Limb (tissue), 2 donors: ENCODE results near the gene TMBIM1.

Source experiments
- DNase-seq, 2 donors: peaks; one replicate each; pipeline ENCODE4 v3.0.0-alpha.2; 2016; ENCODE audit errors: extremely low spot score in 2 of 2

Gene TMBIM1, protein sequence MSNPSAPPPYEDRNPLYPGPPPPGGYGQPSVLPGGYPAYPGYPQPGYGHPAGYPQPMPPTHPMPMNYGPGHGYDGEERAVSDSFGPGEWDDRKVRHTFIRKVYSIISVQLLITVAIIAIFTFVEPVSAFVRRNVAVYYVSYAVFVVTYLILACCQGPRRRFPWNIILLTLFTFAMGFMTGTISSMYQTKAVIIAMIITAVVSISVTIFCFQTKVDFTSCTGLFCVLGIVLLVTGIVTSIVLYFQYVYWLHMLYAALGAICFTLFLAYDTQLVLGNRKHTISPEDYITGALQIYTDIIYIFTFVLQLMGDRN

DNA sequence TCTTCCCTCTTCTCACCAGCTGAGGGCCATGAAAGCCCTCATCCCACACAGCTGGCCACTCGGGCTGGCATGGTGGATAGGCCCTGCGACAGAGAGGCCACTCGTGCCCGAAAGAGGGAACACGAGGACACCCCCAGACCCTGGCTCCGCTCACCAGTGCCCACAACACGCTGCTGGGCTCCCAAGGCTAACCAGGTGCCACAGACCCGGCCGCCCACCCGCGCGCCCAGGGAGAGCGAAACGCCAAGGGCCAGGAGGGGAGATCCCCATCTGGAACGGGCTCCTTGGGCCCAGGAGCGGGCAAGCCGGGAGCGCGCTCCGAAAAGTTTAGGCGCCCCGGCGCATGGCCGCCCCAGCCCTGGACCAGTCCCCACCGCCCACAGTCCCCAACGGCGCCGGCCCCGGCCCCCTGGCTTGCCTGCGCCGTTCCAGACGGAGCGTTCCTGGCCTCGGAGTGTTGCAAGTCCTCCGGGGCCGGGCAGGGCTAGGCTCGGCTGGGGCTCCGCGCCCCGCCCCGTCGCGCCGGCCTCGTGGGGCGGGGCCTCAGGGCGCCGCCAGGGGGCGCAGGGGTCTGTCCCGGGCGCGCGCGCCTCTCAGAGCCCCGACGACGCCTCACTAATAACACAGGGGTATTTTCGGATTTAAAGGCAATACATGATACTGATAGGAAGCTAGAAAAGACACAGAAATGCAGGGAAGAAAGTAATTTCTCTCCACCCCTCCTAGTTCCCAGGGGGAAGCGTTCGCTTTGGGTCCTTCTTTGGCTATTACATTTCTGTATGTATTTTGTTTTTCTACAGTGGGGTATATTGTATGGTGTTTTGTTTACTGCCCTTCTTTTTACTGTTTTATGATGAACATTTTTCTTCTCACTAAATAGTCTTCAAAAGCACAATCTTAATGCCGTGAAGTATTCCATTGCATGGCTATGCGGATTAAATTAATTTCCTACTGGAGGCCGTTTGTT, at the start of gene TMBIM1:
TMBIM1 (minus strand) TSS at position 456 of the 967 bp plus-strand sequence. CDS start 10,362 bp downstream, outside the sequence.
- peak; percentile 84 to 89 for DNase-seq

DNA sequence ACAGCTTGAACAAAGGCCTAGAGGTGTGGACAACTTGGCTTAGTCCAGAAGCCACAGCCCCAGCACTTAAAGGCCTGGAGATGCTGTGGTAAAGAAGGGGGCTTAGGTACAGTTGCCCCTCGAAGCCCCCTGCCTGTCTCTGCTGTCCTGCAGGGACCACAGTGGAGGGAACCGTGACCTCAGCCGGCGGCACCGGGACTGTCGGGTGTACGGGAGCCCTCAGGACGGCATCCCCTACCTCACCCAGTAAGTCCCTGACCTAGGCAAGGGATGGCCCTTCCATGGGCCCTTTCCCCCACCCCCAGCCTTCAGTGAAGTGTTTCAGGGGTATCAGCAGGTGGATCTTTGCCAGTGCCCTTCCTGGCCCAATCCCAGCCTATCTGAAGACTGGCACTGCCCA, 49.1 kb upstream of the TMBIM1 start:
- no peak for DNase-seq

DNA sequence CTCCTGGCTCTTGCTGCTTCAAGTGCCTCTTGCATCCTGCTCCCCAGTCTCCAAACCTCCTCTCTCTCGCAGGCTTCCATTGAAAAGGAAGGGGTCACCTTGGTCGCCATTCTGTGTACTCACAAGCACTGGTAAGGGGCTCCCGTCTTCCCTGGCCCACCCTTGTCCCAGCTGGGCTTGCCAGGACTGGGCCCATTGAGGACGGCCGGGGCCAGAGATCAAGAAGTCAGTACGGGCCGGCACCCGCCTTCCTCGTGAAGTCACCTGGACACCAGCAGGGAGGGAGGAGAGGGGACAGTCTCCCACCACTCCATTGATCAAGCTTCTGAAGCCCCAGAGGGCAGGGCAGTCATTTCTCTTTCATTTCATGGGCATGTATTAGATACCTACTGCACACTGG, 48.4 kb upstream of the TMBIM1 start:
- DNase-seq, result no peak

DNA sequence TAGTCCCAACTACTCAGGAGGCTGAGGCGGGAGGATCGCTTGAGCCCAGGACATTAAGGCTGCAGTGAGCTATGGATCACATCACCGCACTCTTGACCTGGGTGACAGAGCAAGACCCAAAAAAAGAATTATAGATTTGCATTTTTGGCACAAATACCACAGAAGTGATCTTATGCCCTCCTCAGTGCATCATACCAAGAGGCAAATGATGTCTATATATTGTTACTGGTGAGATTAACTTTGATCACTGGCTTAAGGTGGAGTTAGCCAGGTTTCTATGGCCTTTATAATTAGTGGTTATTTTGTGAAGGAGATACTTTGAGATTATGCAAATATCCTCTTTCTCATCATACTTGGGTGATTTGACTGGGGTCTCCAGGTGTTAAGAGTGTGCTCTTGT, 42.2 kb upstream of the TMBIM1 start:
- DNase-seq, result no peak

DNA sequence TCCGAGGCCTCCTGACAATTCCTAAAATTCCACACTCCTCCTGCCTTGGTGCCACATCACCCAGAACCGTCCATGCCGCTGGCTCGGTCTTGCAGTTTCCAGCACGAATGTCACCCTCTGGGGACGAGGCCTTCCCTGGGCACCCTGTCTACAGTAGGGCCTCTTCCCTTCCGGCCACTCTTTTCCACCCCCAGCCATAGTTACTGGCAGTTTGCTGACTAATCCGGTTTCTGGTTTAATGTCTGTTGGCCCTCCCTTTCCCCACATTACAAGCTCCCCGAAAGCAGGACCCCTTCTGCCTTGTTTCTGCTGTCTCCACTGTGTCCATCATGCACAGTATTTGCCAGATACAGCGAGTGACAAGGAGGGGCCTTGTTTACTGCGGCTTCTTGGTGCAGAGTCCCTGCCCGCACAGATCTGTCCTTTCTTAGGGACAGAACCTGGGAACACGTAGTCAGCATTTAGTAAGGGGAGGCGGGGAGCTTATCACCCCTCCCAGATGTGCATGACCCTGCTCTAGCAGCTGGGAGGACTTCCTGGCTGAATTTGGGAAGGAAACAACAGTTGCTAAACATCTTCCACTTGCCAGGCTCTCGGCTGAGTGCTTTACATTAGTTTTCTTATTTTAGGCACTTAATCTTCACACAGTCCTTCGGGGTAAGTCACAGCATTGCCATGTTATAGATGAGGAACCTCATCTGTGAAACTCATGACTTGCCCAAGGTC, 40.8 kb upstream of the TMBIM1 start:
- DNase-seq, result no peak

DNA sequence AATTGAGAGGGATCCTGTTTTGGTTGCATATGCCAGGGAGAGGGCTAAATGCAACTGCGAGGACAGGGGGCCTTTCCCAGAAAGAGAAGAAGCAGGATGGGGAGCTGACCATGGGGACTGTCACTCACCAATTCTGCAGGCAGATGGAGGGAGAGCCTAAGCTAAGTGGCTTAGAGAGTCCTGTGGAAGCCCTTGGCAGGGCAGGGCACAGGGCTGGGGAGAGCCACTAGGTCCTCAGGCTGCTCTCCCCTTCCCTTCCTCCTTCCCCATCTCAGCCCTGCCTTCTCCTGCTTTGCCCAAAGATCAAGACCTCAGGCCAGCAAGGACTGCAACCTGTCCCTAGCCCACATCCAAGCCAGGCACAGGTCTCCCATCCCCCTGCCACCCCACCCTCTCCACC, 40.0 kb upstream of the TMBIM1 start:
- DNase-seq, result no peak

DNA sequence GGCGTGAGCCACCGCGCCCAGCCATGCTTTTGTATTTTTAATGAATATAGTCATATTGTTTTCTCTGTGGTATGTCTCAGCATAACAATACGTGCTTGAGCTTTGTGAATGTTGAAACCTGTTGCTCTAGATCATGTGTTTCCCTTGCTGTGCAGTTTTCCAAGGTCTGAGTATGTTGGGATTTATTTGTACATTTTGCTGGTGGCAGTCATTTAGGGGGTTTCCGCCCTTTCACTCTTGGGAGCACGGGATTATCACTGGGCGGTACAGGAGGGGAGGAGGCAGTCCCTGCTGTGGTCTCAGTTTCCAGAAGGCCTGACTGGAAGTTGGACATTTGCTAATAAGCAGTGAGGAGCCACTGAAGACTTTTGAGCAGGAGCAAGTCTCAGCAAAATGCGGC, 39.4 kb upstream of the TMBIM1 start:
- DNase-seq, result no peak

DNA sequence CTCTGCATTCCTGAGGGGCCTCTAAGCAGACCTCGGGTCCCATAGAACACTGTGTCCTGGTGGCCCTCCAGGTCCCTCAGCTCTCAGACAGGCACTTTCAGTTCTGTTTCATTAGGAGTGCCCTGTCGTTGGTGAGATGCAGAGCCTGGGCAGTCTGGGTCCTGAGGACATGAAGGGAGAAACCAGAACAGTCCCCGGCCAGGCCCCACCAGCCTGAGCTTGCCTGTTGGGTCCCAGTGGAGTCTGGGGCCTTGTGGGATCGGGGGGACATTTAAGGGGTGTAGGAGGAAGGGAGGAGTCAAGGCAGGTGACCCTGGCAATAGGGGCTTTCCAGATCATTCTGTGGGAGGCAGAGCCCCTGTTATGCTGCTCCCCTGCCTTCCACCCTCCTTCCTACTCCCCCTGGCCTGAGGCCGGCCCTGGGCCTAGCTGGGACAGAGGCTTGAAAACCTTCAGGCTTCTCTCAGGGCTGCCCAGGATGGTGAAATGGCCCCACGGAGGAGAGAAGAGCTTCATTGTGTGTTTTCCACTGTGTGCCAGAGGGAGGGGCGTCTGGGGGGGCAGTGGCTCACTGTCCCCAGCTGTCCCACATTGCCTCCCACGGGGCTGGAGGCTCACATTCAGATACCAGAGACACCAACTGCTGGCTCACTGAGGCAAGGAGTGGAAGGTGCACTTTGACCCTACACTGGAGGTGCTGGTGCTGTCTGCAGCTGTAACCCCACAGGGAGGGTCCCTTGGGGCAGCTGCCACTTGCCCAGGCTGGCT, 37.7 kb upstream of the TMBIM1 start:
- DNase-seq, result no peak

DNA sequence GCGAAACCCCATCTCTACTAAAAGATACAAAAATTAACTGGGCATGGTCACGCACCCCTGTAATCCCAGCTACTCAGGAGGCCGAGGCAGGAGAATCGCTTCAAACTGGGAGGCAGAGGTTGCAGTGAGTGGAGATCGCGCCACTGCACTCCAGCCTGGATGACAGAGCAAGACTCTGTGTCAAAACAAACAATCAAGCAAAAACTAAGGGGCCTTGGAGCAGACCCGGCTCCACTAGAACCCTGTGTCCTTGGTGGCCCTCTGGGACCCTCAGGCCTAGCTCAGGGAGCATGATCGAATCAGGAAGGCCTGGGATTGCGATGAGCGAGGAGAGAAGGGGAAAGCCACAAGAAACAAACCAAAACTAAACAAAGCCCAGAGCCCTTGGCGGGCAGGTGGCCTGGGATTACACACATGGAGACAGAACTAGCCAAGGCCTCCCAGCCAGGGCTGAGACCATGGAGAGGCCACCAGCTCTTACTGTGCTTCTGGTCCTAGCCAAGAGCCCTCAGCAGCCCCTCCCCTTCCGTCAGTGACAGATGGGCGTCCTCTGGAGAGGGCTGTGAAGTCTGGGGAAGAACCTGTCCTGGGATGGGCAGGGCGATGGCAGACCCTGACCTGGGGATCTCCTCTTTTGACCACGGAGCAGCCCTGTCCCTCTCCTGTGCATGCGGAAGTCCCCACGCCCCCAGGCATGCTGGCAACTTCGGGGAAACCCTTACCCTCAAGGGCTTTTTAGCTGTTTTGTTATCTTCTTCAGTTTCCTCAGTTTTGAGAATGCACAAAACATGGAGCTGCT, 36.9 kb upstream of the TMBIM1 start:
- DNase-seq, result no peak

DNA sequence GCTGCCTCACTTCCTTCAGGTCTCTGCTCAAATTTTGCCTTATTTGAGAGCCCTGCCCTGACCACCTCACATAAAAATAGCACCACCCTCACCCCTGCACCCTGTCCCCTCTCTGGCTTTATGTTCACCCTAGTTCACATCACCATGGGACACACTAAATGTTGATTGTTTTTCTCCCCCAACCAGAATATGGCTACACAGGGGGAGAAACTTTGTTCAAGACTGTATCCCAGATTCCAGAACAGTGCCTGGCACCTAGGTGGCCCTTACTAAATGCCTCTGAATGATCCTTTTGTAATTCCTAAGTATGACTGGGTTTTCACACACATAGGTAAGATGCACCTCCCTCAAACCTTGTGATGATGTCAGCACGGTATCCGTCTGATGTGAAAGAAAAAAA, 36.0 kb upstream of the TMBIM1 start:
- DNase-seq, result no peak

DNA sequence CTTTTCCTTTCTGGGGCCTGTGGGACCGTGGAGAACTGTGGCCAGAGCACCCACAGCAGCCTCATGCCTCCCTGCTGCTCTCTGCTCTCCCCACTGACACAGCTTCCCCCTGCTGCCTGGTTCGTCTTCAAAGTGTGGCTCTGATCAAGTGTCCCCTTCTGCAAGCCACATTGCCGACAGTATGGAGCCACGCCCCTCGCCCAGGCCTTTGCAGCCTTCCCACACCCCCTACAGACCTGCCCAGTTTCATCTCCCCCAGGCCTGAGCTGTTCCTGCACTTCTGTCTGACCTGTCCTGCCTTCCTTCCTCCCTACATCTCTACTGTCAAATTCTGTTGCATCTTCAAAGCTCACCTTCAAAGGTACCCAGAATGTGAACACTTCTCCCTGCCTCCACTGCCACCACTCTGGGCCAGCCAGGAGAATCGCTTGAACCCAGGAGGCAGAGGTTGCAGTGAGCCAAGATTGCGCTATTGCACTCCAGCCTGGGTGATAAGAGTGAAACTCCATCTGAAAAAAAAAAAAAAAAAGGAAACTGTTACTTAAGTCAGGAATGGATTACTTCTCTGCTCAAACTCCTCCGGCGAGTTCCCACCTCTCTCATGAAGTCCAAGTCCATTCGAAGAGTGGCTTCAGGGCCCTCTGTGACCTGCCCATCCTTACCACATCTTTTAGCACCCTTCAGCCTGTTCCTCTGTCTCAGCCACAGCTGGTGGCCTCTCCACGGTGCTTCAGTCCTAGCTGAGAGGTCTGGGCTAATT, 35.3 kb upstream of the TMBIM1 start:
- no peak for DNase-seq

DNA sequence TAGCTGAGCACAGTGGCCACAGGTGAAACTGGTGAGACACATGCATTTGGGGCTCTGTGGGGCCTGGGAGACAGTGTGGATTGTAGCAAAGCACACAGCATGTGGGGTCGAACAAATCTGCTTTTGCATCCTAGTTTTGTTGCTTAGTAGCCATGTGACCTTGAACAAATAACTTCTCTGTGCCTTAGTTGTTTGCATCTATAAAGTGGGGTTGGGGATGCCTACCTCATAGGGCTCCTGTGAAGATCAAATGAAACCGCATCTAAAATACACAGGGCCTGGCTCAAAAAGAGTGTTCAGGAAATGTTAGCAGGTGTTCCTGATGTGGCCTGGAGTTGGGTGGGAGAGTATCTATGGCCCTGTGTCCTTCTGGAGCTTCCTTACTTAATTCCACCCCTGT, 34.0 kb upstream of the TMBIM1 start:
- no peak for DNase-seq

DNA sequence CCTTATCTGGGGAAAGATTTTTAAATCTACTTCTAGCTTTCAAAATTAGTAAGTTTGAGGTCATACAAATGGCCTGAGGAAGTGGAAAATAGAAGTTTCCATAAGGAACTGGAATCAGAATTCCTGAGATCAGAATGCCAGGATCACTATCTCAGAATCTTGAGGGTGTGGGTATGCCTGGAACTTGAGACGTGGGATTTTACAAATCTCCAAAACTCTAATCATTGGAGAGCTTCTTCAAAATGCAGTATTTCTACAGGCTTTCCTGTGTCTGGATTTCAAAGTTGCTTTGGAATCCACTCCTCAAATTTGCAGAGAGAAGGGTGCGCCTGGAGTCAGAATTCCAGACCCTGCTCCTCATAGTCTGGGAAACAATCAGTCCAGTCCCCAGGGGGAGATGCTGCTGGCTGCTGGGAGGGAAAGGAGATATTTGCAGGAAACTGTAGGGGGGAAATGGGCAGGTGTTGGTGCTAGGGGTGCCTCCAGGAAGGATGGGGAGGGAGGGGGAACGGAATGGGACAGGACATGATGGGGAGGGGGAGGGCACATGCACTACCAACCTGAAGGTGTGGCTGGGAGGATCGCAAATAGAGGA, 33.4 kb upstream of the TMBIM1 start:
- DNase-seq, result no peak

DNA sequence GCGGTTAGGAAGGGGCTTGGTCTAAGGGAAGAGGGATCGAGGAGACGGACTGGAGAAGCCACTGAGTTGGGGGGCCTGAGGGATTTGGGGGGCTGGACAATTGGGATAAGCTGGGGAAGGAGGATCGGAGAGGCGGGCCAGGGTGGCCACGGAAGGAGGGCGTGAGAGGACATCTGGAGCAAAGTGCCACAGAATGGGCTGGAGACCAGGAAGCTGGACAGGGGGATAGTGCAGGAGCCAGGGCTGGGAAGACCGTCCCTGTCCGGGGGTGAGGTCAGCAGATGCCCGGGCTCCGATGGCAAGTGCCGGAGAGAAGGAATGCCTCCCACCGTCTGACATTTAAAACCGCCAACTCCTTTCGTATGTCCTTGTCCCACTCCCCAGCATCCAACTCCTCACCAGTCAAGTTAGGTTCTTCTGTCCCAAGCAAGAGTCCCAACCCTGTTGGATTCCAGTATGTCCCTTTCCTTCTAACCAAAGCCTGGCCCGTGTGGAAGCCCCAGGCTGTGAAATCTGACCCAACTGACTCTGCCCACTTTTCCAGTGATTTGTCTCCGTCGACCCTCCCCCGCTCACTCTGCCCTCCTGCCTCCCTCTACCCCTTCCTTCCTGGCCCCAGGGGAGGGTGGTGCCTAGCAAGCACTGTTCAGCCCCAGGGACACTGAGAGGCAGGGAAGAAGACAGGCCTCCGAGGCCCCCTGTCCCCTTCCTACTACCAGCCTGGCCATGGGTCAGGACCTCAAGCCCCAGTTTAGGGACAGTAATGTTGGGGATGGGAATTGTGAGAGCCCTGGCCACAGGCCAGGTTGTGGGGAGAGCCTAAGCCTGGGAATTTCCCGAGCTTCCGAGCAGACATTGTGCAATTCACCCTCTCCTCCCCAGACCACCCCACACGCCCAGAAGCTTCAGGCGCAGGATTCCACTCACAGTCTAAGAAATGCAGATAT, 31.5 kb upstream of the TMBIM1 start:
- DNase-seq, result peak; percentile 16 to 57

DNA sequence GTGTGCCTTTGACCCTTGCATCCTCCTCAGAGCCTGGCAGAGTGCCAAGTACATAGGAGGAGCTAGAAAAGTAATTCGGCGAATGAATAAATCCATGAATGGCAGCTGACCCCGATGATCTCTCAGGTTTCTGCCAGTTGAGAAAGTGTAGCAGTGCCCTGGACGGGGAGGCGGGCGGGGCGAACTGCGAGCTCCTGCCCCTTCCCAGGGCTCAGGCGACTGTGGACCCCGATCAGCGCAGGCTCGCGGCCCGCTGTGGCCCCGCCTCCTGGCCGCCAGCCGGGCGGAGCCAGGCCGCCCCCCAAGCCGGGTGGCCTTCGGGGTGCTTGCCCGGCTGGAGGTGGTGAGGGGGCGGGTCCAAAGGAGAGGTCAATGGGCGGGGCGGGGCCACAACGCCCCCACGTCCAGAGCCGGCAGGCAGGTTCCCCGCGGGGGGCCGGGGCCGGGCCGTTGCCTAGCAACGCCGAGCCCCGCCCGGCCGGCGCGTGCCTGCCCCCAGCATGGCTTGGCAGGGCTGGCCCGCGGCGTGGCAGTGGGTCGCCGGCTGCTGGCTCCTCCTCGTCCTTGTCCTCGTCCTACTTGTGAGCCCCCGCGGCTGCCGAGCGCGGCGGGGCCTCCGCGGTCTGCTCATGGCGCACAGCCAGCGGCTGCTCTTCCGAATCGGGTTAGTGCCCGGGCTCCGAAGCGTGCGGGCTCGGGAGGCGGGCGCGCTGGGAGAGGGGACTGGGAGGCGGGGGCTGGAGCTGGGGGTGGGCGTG, 30.6 kb upstream of the TMBIM1 start:
- peak; percentile 75 to 89 for DNase-seq

DNA sequence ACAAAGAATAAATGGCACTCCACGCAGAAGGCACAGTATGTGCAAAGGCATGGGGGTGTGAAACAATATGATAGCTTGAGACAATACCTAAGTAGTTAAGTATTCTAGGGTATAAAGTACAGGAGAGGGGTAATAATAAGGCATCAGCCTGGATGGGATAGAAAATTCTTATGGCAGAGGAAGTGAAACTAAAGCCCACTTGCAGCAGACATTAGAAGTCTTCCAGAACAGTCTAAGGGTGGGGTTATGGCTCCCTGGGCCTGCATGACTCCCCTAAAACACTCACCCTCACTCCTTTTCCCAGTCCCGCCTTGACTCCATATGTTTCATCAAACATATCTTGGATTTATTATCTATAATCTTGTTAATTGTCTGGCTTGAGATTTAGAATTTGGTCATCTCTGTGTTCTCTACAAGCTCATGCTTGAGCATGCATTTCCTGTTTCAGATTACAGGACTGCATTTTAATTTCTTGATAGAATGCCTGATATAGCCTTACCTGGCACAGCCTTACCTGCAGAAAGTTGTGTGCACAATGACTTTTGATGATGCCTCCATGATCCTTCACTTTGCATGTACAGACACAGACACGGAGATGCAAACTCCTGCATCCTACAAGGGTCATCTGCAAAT, 28.5 kb upstream of the TMBIM1 start:
- no peak for DNase-seq

DNA sequence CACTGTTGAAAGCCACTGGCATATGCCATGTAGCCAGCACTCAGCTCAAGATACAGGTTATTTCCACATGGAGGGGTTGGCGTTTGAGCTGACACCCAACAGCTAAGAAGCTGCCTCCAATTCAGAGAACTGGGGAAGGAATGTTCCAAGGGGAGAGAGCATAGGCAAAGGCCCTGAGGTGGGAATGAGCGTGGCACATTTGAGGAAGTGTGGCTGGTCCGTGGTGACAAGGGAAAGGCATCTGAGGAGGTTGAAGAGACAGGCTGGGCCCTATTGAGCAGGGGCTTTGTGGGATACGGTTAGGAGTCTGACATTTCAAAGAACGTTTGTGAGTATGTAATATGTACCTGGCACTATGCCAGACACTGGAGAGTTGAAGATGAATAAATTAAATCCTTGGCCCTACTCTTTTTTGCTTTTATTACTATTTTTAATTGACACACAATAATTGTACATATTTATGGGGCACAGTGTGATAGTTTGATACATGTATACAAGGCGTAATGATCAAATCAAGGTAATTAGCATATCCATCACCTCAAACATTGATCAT, 27.6 kb upstream of the TMBIM1 start:
- no peak for DNase-seq
